Heart left ventricle (tissue), 16 donors: ENCODE results near the gene ANXA2. TPM values are rescaled to one million over a fixed set of nuclear protein-coding genes. Genes with fewer than 3 reads are reported as not detected.

Experiments
- ATAC-seq, 4 donors: fragments of 200-7000 bp; cut with Tn5 transposase; one replicate each; pipeline ENCODE4 v1.9.1; 2020 to 2022; ENCODE audit warnings: moderate library complexity in 4 of 4, mild to moderate bottlenecking in 3 of 4, moderate number of reproducible peaks in 1 of 4
- DNase-seq, 5 donors: peaks; one replicate each; pipeline ENCODE4 v3.0.0-alpha.2; 2020
- H3K27ac ChIP-seq, 12 donors: fragments of 200-600 bp; sonication (generic) in 4 of 12; one replicate each; pipeline versions ENCODE4 v1.5.0 to v1.8.0; 2016 to 2022; ENCODE audit warnings: mild to moderate bottlenecking in 2 of 12
- H3K27me3 ChIP-seq, 9 donors: fragments of 200-600 bp; sonication (generic) in 2 of 9; one replicate each; pipeline versions ENCODE4 v1.5.1 to v1.8.0; 2016 to 2022; ENCODE audit warnings: mild to moderate bottlenecking in 3 of 9
- H3K36me3 ChIP-seq, 9 donors: fragments of 200-600 bp; sonication (generic) in 2 of 9; one replicate each; pipeline versions ENCODE4 v1.5.0 to v1.8.0; 2018 to 2022; ENCODE audit warnings: mild to moderate bottlenecking in 2 of 9
- H3K4me1 ChIP-seq, 12 donors: fragments of 200-600 bp; sonication (generic) in 4 of 12; one replicate each; pipeline versions ENCODE4 v1.5.0 to v1.8.0; 2016 to 2022; ENCODE audit warnings: mild to moderate bottlenecking in 3 of 12
- H3K4me3 ChIP-seq, 12 donors: fragments of 200-600 bp; sonication (generic) in 4 of 12; one replicate each; pipeline versions ENCODE4 v1.5.0 to v1.8.0; 2017 to 2022; ENCODE audit warnings: mild to moderate bottlenecking in 9 of 12, moderate library complexity in 4 of 12
- H3K9me3 ChIP-seq, 12 donors: fragments of 200-600 bp; sonication (generic) in 4 of 12; one replicate each; pipeline versions ENCODE4 v1.5.0 to v1.8.0; 2016 to 2022; ENCODE audit warnings: mild to moderate bottlenecking in 1 of 12
- POLR2A ChIP-seq, 2 donors: fragments of 450-650 bp; IDR thresholded peaks; one replicate each; pipeline ENCODE4 v1.6.1; 2017; ENCODE audit warnings: antibody characterized with exemption in 2 of 2, mild to moderate bottlenecking in 2 of 2, moderate library complexity in 2 of 2
- WGBS, 4 donors: extraction: QIAGEN DNeasy Blood & Tissue Kit in 2 of 4; methylation state at CpG; one replicate each; pipeline versions ENCODE4 v1.1.5 to v1.1.7; 2013 to 2018; 5-methylcytosine and 5-hydroxymethylcytosine counted together
- intact Hi-C, 10 donors: fragments of 100-400 bp; cut with DNase I; formaldehyde crosslinking; loops; one replicate each; pipeline versions ENCODE4 v1.11.1 to v1.14.2; 2022
- polyA plus RNA-seq, 2 donors: library from polyadenylated mRNA; stranded (reverse); fragments of 200-250 nt; gene quantifications; one replicate each; pipeline ENCODE4 v1.2.3, GENCODE V29; 2013
- total RNA-seq, 9 donors: library from RNA; depleted of rRNA in 2 of 9; stranded (reverse); fragments of >200 nt in 2 of 9; fragmentation: NEBNext Ultra II Directional in 3 of 9; extraction: Animal tissue kit (Norgen Biotek cat#: 25700) in 3 of 9; gene quantifications; one replicate each; pipeline versions ENCODE4 v1.1.0 to v1.2.4, GENCODE V29; 2016 to 2023
- TF ChIP-seq, protein P1 (sequence below), 12 donors: fragments of 200-600 bp; sonication (generic) in 4 of 12; IDR thresholded peaks; one replicate each; pipeline versions ENCODE4 v1.5.0 to v1.8.0; 2018 to 2022; ENCODE audit warnings: antibody characterized with exemption in 12 of 12, mild to moderate bottlenecking in 5 of 12
- donor health status: ischemic (EF 13 %, LVEDD 7.1; RV severe dilation, severe dysfunction).
- donor health status: healthy with polysubstance abuse.
- donor health status: DM: no; HTN: yes; CAD: no.
- donor health status: DM: no; HTN: no; CAD: no.
- donor health status: ischemic (EF 25% LVEDD 6.9; RV normal size, moderate dysfunction).
- donor health status: ischemic (EF 25% LVEDD 5.7; RV mildly dilated, moderate dysfunction).
- donor health status: healthy.
- donor health status: DM: yes; HTN: yes; CAD: no.
- donor health status: ischemic (EF 35%, LVEDD 5.7; RV mildly dilated, moderate dysfunction).
- donor health status: nonischemic (EF 11% LVEDD 7.7; RV severe dilation, severe dysfunction).
- donor health status: DM: yes; HTN: yes; CAD: no.
- donor health status: PGD.
- donor health status: ischemic (EF 29% LVEDD 5.4; RV normal size, mild dysfunction).
- donor health status: nonischemic (EF 23%, LVEDD 6.1; RV moderate dilation, normal function).

Gene ANXA2
- total and polyA plus RNA-seq, 11 donors, result 106 to 547 (median 207) TPM

DNA sequence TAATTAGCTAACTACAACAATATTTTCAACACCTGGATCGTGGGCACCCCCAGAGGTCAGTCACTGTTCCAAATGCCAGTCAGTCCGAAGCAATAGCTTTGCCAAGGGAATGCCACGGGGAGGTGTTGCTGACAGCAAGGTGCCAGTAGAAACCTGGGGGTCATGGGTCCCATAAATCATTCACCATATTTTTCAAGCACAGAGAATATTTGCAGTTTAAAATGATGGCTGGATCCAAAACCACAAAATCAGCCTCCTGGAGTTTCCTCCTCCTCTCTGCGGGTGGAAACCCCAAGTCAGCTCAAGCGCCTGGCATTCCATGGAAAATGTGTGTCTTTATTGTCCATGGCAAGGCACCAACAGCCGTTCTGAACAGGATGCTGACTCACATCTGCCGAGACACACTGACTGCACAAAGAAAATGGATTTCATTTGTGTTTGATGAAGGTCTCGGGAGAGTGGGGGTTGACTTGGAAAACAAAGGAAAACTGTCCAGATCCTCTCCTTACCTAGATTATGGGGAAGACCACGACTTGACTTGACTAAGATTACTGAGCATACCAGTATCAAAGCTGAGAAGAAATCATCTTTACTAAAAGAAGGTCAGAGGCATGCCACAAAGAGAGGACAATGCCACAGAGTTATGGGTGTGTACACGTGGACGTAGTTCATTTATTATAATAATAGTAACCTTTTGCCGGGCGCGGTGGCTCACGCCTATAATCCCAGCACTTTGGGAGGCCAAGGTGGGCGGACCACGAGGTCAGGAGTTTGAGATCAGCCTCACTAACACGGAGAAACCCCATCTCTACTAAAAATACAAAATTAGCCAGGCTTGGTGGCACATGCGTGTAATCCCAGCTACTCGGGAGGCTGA is 26.4 kb downstream of the ANXA2 start:
- H3K27ac ChIP-seq, result peak overlapping the region; percentile 73 to 92 (median 80)
- 45 to 54% (median 47%) methylated on average over 20 of the region's 20 CpGs for WGBS, 4 donors
- H3K9me3 ChIP-seq, result no peaks in the 10 kb centered on the region
- H3K4me1 ChIP-seq, result peaks cover 4 to 79% (median 67%) of the 10 kb centered on the region in 12 donors
- ATAC-seq (peak; percentile 63 to 81 (median 76)), DNase-seq (peak in 4 of 5 donors; percentile 65 to 86 (median 76))
- peaks cover 0 to 80% (median 27%) of the 10 kb centered on the region in 9 donors for H3K36me3 ChIP-seq
- H3K4me3 ChIP-seq, result peak overlapping the region in 1 of 12 donors; percentile 7
- TF ChIP-seq, protein P1, sequence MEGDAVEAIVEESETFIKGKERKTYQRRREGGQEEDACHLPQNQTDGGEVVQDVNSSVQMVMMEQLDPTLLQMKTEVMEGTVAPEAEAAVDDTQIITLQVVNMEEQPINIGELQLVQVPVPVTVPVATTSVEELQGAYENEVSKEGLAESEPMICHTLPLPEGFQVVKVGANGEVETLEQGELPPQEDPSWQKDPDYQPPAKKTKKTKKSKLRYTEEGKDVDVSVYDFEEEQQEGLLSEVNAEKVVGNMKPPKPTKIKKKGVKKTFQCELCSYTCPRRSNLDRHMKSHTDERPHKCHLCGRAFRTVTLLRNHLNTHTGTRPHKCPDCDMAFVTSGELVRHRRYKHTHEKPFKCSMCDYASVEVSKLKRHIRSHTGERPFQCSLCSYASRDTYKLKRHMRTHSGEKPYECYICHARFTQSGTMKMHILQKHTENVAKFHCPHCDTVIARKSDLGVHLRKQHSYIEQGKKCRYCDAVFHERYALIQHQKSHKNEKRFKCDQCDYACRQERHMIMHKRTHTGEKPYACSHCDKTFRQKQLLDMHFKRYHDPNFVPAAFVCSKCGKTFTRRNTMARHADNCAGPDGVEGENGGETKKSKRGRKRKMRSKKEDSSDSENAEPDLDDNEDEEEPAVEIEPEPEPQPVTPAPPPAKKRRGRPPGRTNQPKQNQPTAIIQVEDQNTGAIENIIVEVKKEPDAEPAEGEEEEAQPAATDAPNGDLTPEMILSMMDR (IDR thresholded peaks at IDR 0.05), result no peak
- TF ChIP-seq POLR2A (IDR thresholded peaks at IDR 0.05), result no peak
- H3K27me3 ChIP-seq, result no peaks in the 10 kb centered on the region
- intact Hi-C loops, result loop anchor here in 1 of 10 donors (2.0 kb wide), 1 partner anchor 21 kb away; no protein-coding TSS in a partner anchor

DNA sequence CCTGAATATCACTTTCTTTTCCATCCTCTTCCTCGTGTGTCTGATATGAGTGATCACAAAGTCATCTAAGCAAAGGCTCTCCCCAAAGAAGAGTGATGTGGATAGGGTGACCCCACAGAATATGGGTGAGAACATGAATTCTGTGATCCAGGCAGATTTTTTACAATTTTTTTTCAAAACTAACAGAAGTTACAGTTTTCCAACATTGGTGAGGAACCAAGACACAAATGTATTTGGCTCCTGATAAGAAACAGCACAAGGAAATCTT is 27.0 kb downstream of the ANXA2 start:
- TF ChIP-seq, protein P1 (IDR thresholded peaks at IDR 0.05), result no peak
- no peak for TF ChIP-seq POLR2A (IDR thresholded peaks at IDR 0.05)
- peaks cover 0 to 74% (median 22%) of the 10 kb centered on the region in 9 donors for H3K36me3 ChIP-seq
- peaks cover 4 to 75% (median 61%) of the 10 kb centered on the region in 12 donors for H3K4me1 ChIP-seq
- intact Hi-C loops, result loop anchor here in 1 of 10 donors (2.0 kb wide), 1 partner anchor 22 kb away; no protein-coding TSS in a partner anchor
- ATAC-seq (no peak), DNase-seq (no peak)
- 33 to 43% (median 42%) methylated on average over 1 of the region's 1 CpG for WGBS, 4 donors
- H3K4me3 ChIP-seq, result no peak overlapping the region
- H3K9me3 ChIP-seq, result no peaks in the 10 kb centered on the region
- peak overlapping the region; percentile 73 to 92 (median 80) for H3K27ac ChIP-seq
- no peaks in the 10 kb centered on the region for H3K27me3 ChIP-seq

DNA sequence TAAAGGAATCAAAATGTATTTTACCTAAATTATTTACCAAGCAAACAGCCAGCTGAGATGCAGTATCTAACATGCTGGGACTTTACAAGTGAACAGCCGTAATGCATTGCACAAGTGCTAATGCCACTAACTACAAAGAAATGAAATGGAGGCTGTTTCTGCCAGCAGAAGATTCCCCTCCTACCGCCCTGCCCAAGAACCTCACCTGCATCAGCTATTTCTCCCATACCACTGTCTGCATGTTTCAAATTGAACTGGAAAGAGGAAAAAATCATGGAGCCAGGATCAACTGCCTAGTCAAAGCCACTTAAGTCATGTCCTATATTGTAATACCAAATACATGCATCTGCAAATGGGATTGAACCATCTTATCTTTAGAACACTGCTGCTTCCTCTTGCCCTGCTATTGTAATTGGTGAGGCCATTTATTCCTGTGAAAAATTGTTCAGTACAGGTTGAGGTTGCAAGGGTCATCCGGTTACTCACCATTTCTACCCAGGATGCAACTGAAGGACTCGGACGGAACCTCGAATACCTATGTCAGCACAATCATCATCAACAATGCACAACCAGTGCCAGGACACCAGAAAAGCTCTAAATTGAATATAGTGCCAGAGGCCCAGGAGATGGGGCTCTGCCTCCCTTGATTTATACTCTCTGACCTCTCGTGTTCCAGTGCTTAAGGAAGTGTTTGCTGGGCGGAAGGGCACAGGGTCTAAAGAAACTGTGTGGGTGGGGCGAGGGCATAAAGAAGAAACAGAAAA is 27.5 kb downstream of the ANXA2 start:
- ATAC-seq (peak; percentile 46 to 83 (median 60)), DNase-seq (peak in 2 of 5 donors; percentile 37 to 50)
- Histone ChIP-seq H3K4me3 (no peak overlapping the region), H3K36me3 (peaks cover 0 to 71% (median 19%) of the 10 kb centered on the region in 9 donors), H3K9me3 (no peaks in the 10 kb centered on the region), H3K4me1 (peaks cover 4 to 70% (median 57%) of the 10 kb centered on the region in 12 donors), H3K27me3 (no peaks in the 10 kb centered on the region), H3K27ac (peak overlapping the region; percentile 73 to 92 (median 80))
- 53 to 73% (median 62%) methylated on average over 9 of the region's 9 CpGs for WGBS, 4 donors
- TF ChIP-seq, protein P1 (IDR thresholded peaks at IDR 0.05), result no peak
- no peak for TF ChIP-seq POLR2A (IDR thresholded peaks at IDR 0.05)
- intact Hi-C loops, result loop anchor here in 1 of 10 donors (2.0 kb wide), 1 partner anchor 23 kb away; no protein-coding TSS in a partner anchor
